ENCODE measurements around the gene KCNAB2.

DNA sequence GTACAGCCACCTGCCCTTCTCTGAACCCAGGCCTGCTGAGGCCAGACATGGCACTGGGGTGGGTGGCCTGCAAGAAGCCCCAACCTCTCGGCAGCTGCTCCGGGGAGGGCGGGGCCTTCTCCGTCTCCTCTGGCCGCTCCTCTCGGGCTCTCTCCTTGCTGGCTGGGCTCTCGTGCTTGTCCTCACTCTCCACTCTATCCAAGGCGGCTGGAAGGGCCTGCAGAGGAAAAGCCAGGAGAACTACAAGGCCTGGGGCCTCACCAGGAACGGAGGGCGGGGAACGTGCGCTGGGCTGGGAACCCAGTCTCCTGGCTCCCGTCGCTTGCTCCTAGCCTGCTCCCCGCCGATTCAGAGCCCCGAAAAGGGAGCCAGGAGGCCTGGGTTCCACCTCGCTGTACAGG, 75.3 kb downstream of the KCNAB2 start:
- TF ChIP-seq, protein P1, sequence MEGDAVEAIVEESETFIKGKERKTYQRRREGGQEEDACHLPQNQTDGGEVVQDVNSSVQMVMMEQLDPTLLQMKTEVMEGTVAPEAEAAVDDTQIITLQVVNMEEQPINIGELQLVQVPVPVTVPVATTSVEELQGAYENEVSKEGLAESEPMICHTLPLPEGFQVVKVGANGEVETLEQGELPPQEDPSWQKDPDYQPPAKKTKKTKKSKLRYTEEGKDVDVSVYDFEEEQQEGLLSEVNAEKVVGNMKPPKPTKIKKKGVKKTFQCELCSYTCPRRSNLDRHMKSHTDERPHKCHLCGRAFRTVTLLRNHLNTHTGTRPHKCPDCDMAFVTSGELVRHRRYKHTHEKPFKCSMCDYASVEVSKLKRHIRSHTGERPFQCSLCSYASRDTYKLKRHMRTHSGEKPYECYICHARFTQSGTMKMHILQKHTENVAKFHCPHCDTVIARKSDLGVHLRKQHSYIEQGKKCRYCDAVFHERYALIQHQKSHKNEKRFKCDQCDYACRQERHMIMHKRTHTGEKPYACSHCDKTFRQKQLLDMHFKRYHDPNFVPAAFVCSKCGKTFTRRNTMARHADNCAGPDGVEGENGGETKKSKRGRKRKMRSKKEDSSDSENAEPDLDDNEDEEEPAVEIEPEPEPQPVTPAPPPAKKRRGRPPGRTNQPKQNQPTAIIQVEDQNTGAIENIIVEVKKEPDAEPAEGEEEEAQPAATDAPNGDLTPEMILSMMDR (IDR thresholded peaks at IDR 0.05) = no peak
- TF ChIP-seq POLR2A (IDR thresholded peaks at IDR 0.05) (no peak), POLR2AphosphoS5 (IDR thresholded peaks at IDR 0.05) (no peak)

All from prostate gland (tissue), 2 donors.